Measurements from ENCODE around the gene RNFT2. TPM values are rescaled to one million over a fixed set of nuclear protein-coding genes. Genes with fewer than 3 reads are reported as not detected.

Gene RNFT2
- total RNA-seq, 1 experiment from 2014 or later, result 34.9 TPM

- Histone ChIP-seq H2AFZ (ENCODE audit: low read depth, low read length, poor library complexity, severe bottlenecking) (no peak overlapping the region), H3K9me2 (ENCODE audit: insufficient read depth) (no peaks in the 10 kb centered on the region), H3K27ac (ENCODE audit: low read depth, low read length) (no peak overlapping the region), H3K79me2 (ENCODE audit: insufficient read depth, low read length) (no peaks in the 10 kb centered on the region), H4K20me1 (ENCODE audit: insufficient read depth) (no peaks in the 10 kb centered on the region), H3K27me3 (ENCODE audit: insufficient read depth, low read length) (no peaks in the 10 kb centered on the region), H3K4me2 (ENCODE audit: low read length) (no peak overlapping the region), H3K36me3 (ENCODE audit: control insufficient read depth in 1 of 2, insufficient read depth in 2 of 2, low read length in 2 of 2) (peaks cover 0 to 2% of the 10 kb centered on the region in 2 experiments; a peak in 1 of 4 replicates), H3K9me3 (ENCODE audit: control insufficient read depth in 1 of 2, insufficient read depth in 1 of 2, low read depth in 1 of 2, low read length in 2 of 2) (no peaks in the 10 kb centered on the region), H3K4me1 (ENCODE audit: control insufficient read depth in 1 of 2, insufficient read depth in 2 of 2, low read length in 2 of 2) (no peaks in the 10 kb centered on the region), H3K9ac (ENCODE audit: low read length) (no peak overlapping the region), H3K4me3 (replicated peaks in 1 of 2; ENCODE audit: low read depth in 1 of 2, low read length in 2 of 2) (no peak overlapping the region)
- DNase-seq (ENCODE audit: low read depth, low spot score) (no peak), ATAC-seq (no peak)
- intact Hi-C loops (cut with micrococcal nuclease), result no loop called here
- ChIA-PET CTCF (no interaction called here), POLR2A (no interaction called here), RAD21 (ENCODE audit: low non-redundant PET in 1 of 2, low total read pairs in 2 of 2, uncharacterized antibody in 2 of 2, unreplicated experiment in 2 of 2) (no interaction called here)
- BruUV-seq (replicated peaks), result no TSS peak
- TF ChIP-seq CBX3 (IDR thresholded peaks at IDR 0.05; ENCODE audit: low read depth) (0 out of 2 replicates have a peak, but pooled peaks have one; percentile 21), POLR2A (IDR thresholded peaks at IDR 0.05; ENCODE audit: borderline replicate concordance, extremely low read depth, insufficient read depth, insufficient read length) (no peak)
Measured at GRCh38 chr12:116798719-116799118, 60.6 kb downstream of the RNFT2 start.

DNA sequence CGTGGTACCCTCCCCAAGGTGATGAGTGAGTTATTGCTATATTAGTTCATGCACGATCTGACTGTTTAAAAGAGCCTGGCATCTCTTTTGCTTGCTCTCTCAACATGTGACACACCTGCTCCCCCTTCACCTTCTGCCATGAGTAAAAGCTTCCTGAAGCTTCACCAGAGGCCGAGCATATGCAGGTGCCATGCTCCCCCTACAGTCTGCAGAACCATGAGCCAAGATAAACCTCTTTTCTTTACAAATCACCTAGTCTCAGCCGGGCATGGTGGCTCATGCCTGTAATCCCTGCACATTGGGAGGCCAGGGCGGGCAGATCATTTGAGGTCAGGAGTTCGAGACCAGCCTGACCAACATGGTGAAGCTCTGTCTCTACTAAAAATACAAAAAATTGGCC is 61.8 kb downstream of the RNFT2 start:
- POLR2A ChIA-PET, result no interaction called here
- BruUV-seq (replicated peaks), result no TSS peak

More for the DNA sequence above, 61.8 kb downstream of the RNFT2 start:
- Histone ChIP-seq H3K9me3 (ENCODE audit: control insufficient read depth in 1 of 2, insufficient read depth in 1 of 2, low read depth in 1 of 2, low read length in 2 of 2) (no peaks in the 10 kb centered on the region), H3K79me2 (ENCODE audit: insufficient read depth, low read length) (no peaks in the 10 kb centered on the region), H4K20me1 (ENCODE audit: insufficient read depth) (no peaks in the 10 kb centered on the region), H2AFZ (ENCODE audit: low read depth, low read length, poor library complexity, severe bottlenecking) (no peak overlapping the region), H3K36me3 (ENCODE audit: control insufficient read depth in 1 of 2, insufficient read depth in 2 of 2, low read length in 2 of 2) (no peaks in the 10 kb centered on the region; a peak in 1 of 4 replicates), H3K4me3 (replicated peaks in 1 of 2; ENCODE audit: low read depth in 1 of 2, low read length in 2 of 2) (no peak overlapping the region), H3K27me3 (ENCODE audit: insufficient read depth, low read length) (no peaks in the 10 kb centered on the region), H3K4me2 (ENCODE audit: low read length) (no peak overlapping the region), H3K4me1 (ENCODE audit: control insufficient read depth in 1 of 2, insufficient read depth in 2 of 2, low read length in 2 of 2) (no peaks in the 10 kb centered on the region), H3K9ac (ENCODE audit: low read length) (no peak overlapping the region), H3K9me2 (ENCODE audit: insufficient read depth) (no peaks in the 10 kb centered on the region), H3K27ac (ENCODE audit: low read depth, low read length) (no peak overlapping the region)
- no peak for DNase-seq (ENCODE audit: low read depth, low spot score)
- RAD21 ChIA-PET (ENCODE audit: low non-redundant PET in 1 of 2, low total read pairs in 2 of 2, uncharacterized antibody in 2 of 2, unreplicated experiment in 2 of 2), result no interaction called here
- CTCF ChIA-PET, result no interaction called here
- intact Hi-C loops (cut with micrococcal nuclease), result no loop called here
- TF ChIP-seq, protein P1, sequence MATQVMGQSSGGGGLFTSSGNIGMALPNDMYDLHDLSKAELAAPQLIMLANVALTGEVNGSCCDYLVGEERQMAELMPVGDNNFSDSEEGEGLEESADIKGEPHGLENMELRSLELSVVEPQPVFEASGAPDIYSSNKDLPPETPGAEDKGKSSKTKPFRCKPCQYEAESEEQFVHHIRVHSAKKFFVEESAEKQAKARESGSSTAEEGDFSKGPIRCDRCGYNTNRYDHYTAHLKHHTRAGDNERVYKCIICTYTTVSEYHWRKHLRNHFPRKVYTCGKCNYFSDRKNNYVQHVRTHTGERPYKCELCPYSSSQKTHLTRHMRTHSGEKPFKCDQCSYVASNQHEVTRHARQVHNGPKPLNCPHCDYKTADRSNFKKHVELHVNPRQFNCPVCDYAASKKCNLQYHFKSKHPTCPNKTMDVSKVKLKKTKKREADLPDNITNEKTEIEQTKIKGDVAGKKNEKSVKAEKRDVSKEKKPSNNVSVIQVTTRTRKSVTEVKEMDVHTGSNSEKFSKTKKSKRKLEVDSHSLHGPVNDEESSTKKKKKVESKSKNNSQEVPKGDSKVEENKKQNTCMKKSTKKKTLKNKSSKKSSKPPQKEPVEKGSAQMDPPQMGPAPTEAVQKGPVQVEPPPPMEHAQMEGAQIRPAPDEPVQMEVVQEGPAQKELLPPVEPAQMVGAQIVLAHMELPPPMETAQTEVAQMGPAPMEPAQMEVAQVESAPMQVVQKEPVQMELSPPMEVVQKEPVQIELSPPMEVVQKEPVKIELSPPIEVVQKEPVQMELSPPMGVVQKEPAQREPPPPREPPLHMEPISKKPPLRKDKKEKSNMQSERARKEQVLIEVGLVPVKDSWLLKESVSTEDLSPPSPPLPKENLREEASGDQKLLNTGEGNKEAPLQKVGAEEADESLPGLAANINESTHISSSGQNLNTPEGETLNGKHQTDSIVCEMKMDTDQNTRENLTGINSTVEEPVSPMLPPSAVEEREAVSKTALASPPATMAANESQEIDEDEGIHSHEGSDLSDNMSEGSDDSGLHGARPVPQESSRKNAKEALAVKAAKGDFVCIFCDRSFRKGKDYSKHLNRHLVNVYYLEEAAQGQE (IDR thresholded peaks at IDR 0.05; ENCODE audit: low read depth), result no peak
- TF ChIP-seq CTCF (IDR thresholded peaks at IDR 0.05 in 2 of 3, conservative IDR thresholded peaks at IDR 0.05 in 1 of 3; ENCODE audit: borderline replicate concordance in 1 of 3, insufficient read depth in 1 of 3, low read depth in 2 of 3, low read length in 2 of 3) (0 out of 6 replicates have a peak, but pooled peaks of 1 of the 3 experiments have one; percentile 11), EZH2 (IDR thresholded peaks at IDR 0.05) (no peak), ELF1 (IDR thresholded peaks at IDR 0.05; ENCODE audit: borderline replicate concordance, low read depth) (no peak)
- ATAC-seq, result no peak

Measured in HCT116 (cell line).